AG04450 (cell line): ENCODE data around the gene IQUB. TPM values are rescaled to one million over a fixed set of nuclear protein-coding genes. Genes with fewer than 3 reads are reported as not detected.
A peak's percentile ranks its signal among the peaks of the same experiment; 100 is the strongest.
"Not testable (repeated sequence)": the region's sequence is repeated elsewhere in the genome, so short reads cannot be mapped to it uniquely, and the experiment has no call there.

Experiments
- CTCF ChIA-PET: fragments of 300-600, 350-600 bp; formaldehyde crosslinking; extraction: SDS; loops from one replicate; lab custom pipeline; 2022; ENCODE audit warnings: antibody characterized with exemption, inconsistent platforms; lab: Charles Lee
- POLR2A ChIA-PET: fragments of 350-600 bp; formaldehyde crosslinking; extraction: SDS; loops from one replicate; lab custom pipeline; 2021; ENCODE audit warnings: antibody characterized with exemption, inconsistent platforms; lab: Yijun Ruan, JAX
- DNase-seq: peaks from one replicate; pipeline ENCODE4 v3.0.0-alpha.2; 2011; ENCODE audit warnings: low read depth, low spot score
- H3K27ac ChIP-seq: one replicate; pipeline ENCODE4 v1.5.1; 2012; ENCODE audit warnings: low read depth, low read length, control low read depth
- H3K27me3 ChIP-seq: one replicate; pipeline ENCODE4 v1.6.0; 2012; ENCODE audit warnings: low read length; ENCODE audit not compliant: control insufficient read depth, insufficient read depth
- H3K4me3 ChIP-seq: 2 replicates; pipeline ENCODE4 v1.5.1; 2011; ENCODE audit warnings: mild to moderate bottlenecking, low read depth, low read length, control low read depth
- H3K9me3 ChIP-seq: 2 replicates; pipeline ENCODE4 v1.5.1; 2012; ENCODE audit warnings: low read length; ENCODE audit not compliant: control insufficient read depth, insufficient read depth
- polyA plus RNA-seq: library from polyadenylated mRNA; depleted of rRNA; stranded (reverse); fragments of >200 nt; gene quantifications from 2 replicates; pipeline ENCODE4 v1.2.3, GENCODE V29; 2011
- TF ChIP-seq, protein P1 (sequence below): IDR thresholded peaks from 2 replicates; pipeline ENCODE4 v1.5.1; 2011; ENCODE audit warnings: low read depth, low read length, control low read depth, inconsistent platforms

IQUB gene
- polyA plus RNA-seq, 1 experiment = 0.06 TPM

DNA sequence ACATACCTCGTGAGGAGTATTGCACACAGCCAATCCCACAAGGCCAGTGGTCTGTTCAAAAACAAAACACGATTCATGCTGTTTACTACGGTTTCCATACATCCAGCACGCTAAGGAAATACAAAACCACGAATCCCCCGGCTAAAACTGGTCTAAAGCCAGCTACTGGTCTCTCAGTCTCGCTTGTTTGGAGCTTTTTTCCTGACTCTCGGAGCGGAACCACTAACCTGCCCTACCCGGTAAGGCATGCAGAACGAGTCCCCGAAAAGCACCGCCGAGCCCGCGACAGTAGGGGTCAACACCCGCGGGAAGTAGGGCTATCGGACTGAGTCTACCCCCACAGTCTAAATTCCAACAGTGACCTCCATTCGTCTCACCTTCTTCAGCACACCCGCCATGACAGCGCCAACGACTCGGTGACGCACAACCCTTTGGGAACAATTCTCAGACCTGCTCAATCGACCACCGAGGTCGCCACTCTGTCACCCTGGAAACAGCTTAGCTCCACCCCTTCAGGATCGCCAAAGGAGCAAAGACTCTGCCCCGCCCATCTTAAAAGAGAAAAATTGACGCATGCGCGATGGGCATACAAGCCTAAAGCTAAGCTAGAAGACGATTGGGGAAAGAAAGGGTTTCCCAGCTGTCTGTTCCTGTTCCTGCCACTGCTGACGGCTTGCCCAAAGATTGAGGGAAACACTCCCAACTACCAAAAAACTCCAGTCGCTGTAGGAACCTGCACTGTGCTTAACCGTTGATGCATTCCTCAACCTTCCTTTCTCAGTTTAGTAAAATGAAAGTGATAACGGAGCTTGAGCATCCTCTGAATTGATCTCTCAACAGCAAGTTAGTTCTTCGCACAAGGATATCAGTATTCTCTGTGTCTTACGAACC is 23.2 kb upstream of the IQUB start, which contains the start of gene NDUFA5:
TSS of gene NDUFA5 (minus strand) at position 421 of the 891 bp plus-strand sequence. CDS start at position 398, 23 bp downstream.
- Histone ChIP-seq H3K27me3 (peaks cover 2% of the 10 kb centered on the region), H3K27ac (peak within 1 kb of the TSS; percentile 55), H3K9me3 (no peaks in the 10 kb centered on the region), H3K4me3 (peak within 1 kb of the TSS; percentile 94)
- peak; percentile 98 for DNase-seq
- CTCF ChIA-PET = interaction anchor here (0.9 to 3.2 kb wide), 6 partner anchors 19 to 240 kb away, joined by 3 to 25 read pairs (median 4); no protein-coding TSS in a partner anchor
- POLR2A ChIA-PET = interaction anchor here (0.6 to 1.6 kb wide), 4 partner anchors 9 to 191 kb away, joined by 3 to 8 read pairs (median 4); partner anchors contain the start of genes IQUB and WASL
- TF ChIP-seq, protein P1, sequence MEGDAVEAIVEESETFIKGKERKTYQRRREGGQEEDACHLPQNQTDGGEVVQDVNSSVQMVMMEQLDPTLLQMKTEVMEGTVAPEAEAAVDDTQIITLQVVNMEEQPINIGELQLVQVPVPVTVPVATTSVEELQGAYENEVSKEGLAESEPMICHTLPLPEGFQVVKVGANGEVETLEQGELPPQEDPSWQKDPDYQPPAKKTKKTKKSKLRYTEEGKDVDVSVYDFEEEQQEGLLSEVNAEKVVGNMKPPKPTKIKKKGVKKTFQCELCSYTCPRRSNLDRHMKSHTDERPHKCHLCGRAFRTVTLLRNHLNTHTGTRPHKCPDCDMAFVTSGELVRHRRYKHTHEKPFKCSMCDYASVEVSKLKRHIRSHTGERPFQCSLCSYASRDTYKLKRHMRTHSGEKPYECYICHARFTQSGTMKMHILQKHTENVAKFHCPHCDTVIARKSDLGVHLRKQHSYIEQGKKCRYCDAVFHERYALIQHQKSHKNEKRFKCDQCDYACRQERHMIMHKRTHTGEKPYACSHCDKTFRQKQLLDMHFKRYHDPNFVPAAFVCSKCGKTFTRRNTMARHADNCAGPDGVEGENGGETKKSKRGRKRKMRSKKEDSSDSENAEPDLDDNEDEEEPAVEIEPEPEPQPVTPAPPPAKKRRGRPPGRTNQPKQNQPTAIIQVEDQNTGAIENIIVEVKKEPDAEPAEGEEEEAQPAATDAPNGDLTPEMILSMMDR = no peak

DNA sequence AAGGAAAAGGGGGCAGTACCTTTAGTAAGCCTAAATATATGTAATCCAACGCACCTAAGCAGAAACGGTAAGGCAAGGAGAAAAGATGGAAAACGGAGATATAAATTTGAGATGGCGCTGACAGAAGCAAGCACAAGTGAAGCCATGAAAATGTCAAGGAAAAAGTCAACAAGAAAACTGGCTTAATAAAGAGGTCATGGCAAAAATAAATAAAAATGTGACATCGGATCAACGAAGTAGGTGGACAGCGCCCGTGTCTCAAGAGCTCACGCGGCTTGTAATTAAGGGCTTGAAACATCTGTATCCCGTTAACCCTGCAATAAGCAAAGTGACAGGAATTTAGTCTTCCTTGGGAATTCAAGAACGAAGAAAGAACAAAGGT is 22.6 kb upstream of the IQUB start:
- POLR2A ChIA-PET = interaction anchor here (1.3 to 1.6 kb wide), 3 partner anchors 10 to 192 kb away, joined by 3 to 8 read pairs (median 5); partner anchors contain the start of gene WASL
- Histone ChIP-seq H3K27ac (peak overlapping the region; percentile 54), H3K4me3 (peak overlapping the region; percentile 94), H3K27me3 (peaks cover 2% of the 10 kb centered on the region), H3K9me3 (no peaks in the 10 kb centered on the region)
- TF ChIP-seq, protein P1 = no peak
- CTCF ChIA-PET = interaction anchor here (1.1 to 3.2 kb wide), 3 partner anchors 21 to 125 kb away, joined by 3 to 25 read pairs (median 3); no protein-coding TSS in a partner anchor
- DNase-seq = no peak

DNA sequence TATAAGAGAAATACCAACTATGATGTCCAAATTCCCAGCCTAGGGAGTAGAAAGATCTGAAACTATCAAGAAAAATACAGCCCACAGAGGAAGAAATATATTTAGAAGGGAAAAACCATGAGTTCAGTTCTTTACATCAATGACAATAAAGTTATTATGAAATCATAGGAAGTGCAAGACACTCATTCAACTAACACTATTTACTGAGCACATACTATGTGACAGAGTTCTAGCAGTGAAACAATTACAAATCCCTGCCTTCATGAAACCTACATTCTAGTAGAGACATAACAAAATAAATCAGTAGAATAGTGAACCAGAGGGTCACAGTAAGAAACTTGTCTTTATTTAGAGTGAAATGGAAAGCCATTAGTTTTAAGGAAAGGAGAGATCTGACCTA is 21.1 kb upstream of the IQUB start:
- Histone ChIP-seq H3K27me3 (no peaks in the 10 kb centered on the region), H3K27ac (no peak overlapping the region), H3K9me3 (no peaks in the 10 kb centered on the region), H3K4me3 (no peak overlapping the region)
- TF ChIP-seq, protein P1 = no peak
- ChIA-PET CTCF (no interaction called here), POLR2A (no interaction called here)
- DNase-seq = no peak

DNA sequence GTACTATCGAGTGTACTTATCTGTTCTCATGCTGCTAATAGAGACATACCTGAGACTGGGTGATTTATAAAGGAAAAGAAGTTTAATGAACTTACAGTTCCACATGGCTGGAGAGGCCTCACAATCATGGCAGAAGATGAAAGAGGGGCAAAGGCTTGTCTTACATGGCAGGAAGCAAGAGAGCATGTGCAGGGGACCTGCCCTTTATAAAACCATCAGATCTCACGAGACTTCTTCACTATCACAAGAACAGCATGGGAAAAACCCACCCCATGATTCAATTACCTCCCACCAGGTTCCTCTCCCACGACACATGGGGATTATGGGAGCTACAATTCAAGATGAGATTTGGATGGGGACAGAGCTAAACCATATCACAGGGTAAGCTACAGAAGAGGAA is 18.8 kb upstream of the IQUB start:
- TF ChIP-seq, protein P1 = no peak
- POLR2A ChIA-PET = no interaction called here
- no peaks in the 10 kb centered on the region for H3K9me3 ChIP-seq
- no peak for DNase-seq
- no peaks in the 10 kb centered on the region for H3K27me3 ChIP-seq
- H3K27ac ChIP-seq = no peak overlapping the region
- H3K4me3 ChIP-seq = no peak overlapping the region
- CTCF ChIA-PET = no interaction called here

DNA sequence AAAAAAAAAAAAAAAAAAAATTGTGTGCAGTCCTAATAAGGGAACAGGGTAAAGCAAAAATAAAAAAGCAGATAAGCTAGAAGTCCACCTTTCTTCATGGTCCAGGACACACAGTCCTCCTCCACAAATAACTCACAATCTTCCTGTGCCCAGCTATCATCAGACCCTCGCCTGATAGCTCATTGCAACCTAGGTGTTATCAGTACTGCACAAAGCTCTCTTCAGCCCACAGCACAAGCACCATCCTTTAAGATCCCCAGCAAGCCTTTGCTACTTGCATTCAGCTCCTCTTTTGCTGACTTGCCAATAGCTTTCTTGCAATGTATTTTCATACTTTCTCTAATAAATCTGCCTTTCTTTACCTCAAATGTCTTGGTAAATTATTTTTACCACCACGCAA is 18.2 kb upstream of the IQUB start:
- TF ChIP-seq, protein P1 = no peak
- POLR2A ChIA-PET = no interaction called here
- DNase-seq = no peak
- CTCF ChIA-PET = no interaction called here
- H3K27me3 ChIP-seq = no peaks in the 10 kb centered on the region
- no peak overlapping the region for H3K27ac ChIP-seq
- H3K9me3 ChIP-seq = no peaks in the 10 kb centered on the region
- no peak overlapping the region for H3K4me3 ChIP-seq

DNA sequence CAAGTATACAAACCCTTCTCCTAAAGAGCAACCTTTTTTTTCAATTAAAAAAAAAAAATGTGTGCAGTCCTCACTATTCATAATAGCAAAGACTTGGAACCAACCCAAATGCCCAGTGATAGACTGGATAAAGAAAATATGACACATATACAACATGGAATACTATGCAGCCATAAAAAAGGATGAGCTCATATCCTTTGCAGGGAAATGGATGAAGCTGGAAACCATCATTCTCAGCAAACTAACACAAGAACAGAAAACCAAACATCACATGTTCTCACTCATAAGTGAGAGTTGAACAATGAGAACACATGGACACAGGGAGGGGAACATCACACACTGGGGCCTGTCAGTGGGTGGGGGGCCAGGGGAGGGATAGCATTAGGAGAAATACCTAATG is 17.7 kb upstream of the IQUB start:
- H3K9me3 ChIP-seq, H3K27ac ChIP-seq, CTCF ChIA-PET, POLR2A ChIA-PET, H3K4me3 ChIP-seq, DNase-seq, H3K27me3 ChIP-seq: not testable (repeated sequence)
